Measurements from ENCODE around the gene HTRA3. TPM values are rescaled to one million over a fixed set of nuclear protein-coding genes. Genes with fewer than 3 reads are reported as not detected.

HTRA3 gene
- total and polyA plus RNA-seq, 2 experiments from 2014 or later: 19.4 to 34.9 TPM

GRCh38 chr4:8330821-8331574, 61.4 kb downstream of the HTRA3 start:
- no peak for DNase-seq (ENCODE audit: low spot score)
- no peaks in the 10 kb centered on the region for H4K20me1 ChIP-seq (ENCODE audit: insufficient read depth, poor library complexity, severe bottlenecking)
- no peaks in the 10 kb centered on the region for H3K9me2 ChIP-seq (replicated peaks; ENCODE audit: insufficient read depth)
- TF ChIP-seq EZH2 (IDR thresholded peaks at IDR 0.05; ENCODE audit: borderline replicate concordance) (no peak), EZH2phosphoT487 (IDR thresholded peaks at IDR 0.05; ENCODE audit: low read depth, severe bottlenecking, unreplicated experiment) (no peak), CTCF (IDR thresholded peaks at IDR 0.05; ENCODE audit: poor library complexity) (no peak)
- no peaks in the 10 kb centered on the region for H3K4me1 ChIP-seq (ENCODE audit: insufficient read depth)
- no peak overlapping the region for H3K27ac ChIP-seq
- no peak overlapping the region for H3K4me3 ChIP-seq
- H2AFZ ChIP-seq: no peak overlapping the region
- 79% methylated on average over 14 of the region's 15 CpGs for WGBS (ENCODE audit: low lambda C conversion rate, missing lambda C conversion rate)
- H3K27me3 ChIP-seq: no peaks in the 10 kb centered on the region
- no peaks in the 10 kb centered on the region for H3K9me3 ChIP-seq (ENCODE audit: low read depth)
- no peaks in the 10 kb centered on the region for H3K79me2 ChIP-seq
- no peaks in the 10 kb centered on the region for H3K36me3 ChIP-seq (replicated peaks; ENCODE audit: insufficient read depth, low read depth)
- H3K4me2 ChIP-seq: no peak overlapping the region

GRCh38 chr4:8331575-8331955, 62.0 kb downstream of the HTRA3 start:
- TF ChIP-seq EZH2phosphoT487 (IDR thresholded peaks at IDR 0.05; ENCODE audit: low read depth, severe bottlenecking, unreplicated experiment): no peak
- TF ChIP-seq CTCF (IDR thresholded peaks at IDR 0.05; ENCODE audit: poor library complexity): no peak
- TF ChIP-seq EZH2 (IDR thresholded peaks at IDR 0.05; ENCODE audit: borderline replicate concordance): no peak
- no peak overlapping the region for H3K27ac ChIP-seq
- H3K4me2 ChIP-seq: no peak overlapping the region
- no peak for DNase-seq (ENCODE audit: low spot score)
- H3K36me3 ChIP-seq (replicated peaks; ENCODE audit: insufficient read depth, low read depth): no peaks in the 10 kb centered on the region
- no peaks in the 10 kb centered on the region for H3K9me2 ChIP-seq (replicated peaks; ENCODE audit: insufficient read depth)
- no peak overlapping the region for H3K4me3 ChIP-seq
- no peaks in the 10 kb centered on the region for H3K9me3 ChIP-seq (ENCODE audit: low read depth)
- no peaks in the 10 kb centered on the region for H3K4me1 ChIP-seq (ENCODE audit: insufficient read depth)
- H3K79me2 ChIP-seq: no peaks in the 10 kb centered on the region
- no peaks in the 10 kb centered on the region for H3K27me3 ChIP-seq
- H2AFZ ChIP-seq: no peak overlapping the region
- H4K20me1 ChIP-seq (ENCODE audit: insufficient read depth, poor library complexity, severe bottlenecking): no peaks in the 10 kb centered on the region
- WGBS (ENCODE audit: low lambda C conversion rate, missing lambda C conversion rate): 77% methylated on average over 6 of the region's 6 CpGs

GRCh38 chr4:8332038-8332857, 62.7 kb downstream of the HTRA3 start:
- no peaks in the 10 kb centered on the region for H4K20me1 ChIP-seq (ENCODE audit: insufficient read depth, poor library complexity, severe bottlenecking)
- H3K27ac ChIP-seq: no peak overlapping the region
- H2AFZ ChIP-seq: no peak overlapping the region
- 91% methylated on average over 12 of the region's 12 CpGs for WGBS (ENCODE audit: low lambda C conversion rate, missing lambda C conversion rate)
- TF ChIP-seq EZH2phosphoT487 (IDR thresholded peaks at IDR 0.05; ENCODE audit: low read depth, severe bottlenecking, unreplicated experiment): no peak
- no peak for TF ChIP-seq CTCF (IDR thresholded peaks at IDR 0.05; ENCODE audit: poor library complexity)
- TF ChIP-seq EZH2 (IDR thresholded peaks at IDR 0.05; ENCODE audit: borderline replicate concordance): no peak
- H3K79me2 ChIP-seq: no peaks in the 10 kb centered on the region
- H3K4me1 ChIP-seq (ENCODE audit: insufficient read depth): no peaks in the 10 kb centered on the region
- DNase-seq (ENCODE audit: low spot score): no peak
- H3K4me3 ChIP-seq: no peak overlapping the region
- no peaks in the 10 kb centered on the region for H3K9me2 ChIP-seq (replicated peaks; ENCODE audit: insufficient read depth)
- no peaks in the 10 kb centered on the region for H3K9me3 ChIP-seq (ENCODE audit: low read depth)
- no peaks in the 10 kb centered on the region for H3K27me3 ChIP-seq
- no peak overlapping the region for H3K4me2 ChIP-seq
- no peaks in the 10 kb centered on the region for H3K36me3 ChIP-seq (replicated peaks; ENCODE audit: insufficient read depth, low read depth)

All from hepatocyte (in vitro differentiated cells).